GM12891 (cell line): Measurements from ENCODE around the gene PELO.

Source experiments
- POLR2A ChIP-seq: IDR thresholded peaks from 2 replicates; pipeline ENCODE4 v1.6.1; 2011; ENCODE audit warnings: low read depth, low read length, control low read depth
- POLR2AphosphoS5 ChIP-seq: IDR thresholded peaks from 2 replicates; pipeline ENCODE4 v1.6.1; 2011; ENCODE audit warnings: low read depth, low read length, control low read depth
- SPI1 ChIP-seq: IDR thresholded peaks from 2 replicates; pipeline ENCODE4 v1.6.1; 2011; ENCODE audit warnings: low read depth, low read length, control low read depth
- TAF1 ChIP-seq: IDR thresholded peaks from 2 replicates; pipeline ENCODE4 v1.6.1; 2011; ENCODE audit warnings: low read depth, low read length, control low read depth

DNA sequence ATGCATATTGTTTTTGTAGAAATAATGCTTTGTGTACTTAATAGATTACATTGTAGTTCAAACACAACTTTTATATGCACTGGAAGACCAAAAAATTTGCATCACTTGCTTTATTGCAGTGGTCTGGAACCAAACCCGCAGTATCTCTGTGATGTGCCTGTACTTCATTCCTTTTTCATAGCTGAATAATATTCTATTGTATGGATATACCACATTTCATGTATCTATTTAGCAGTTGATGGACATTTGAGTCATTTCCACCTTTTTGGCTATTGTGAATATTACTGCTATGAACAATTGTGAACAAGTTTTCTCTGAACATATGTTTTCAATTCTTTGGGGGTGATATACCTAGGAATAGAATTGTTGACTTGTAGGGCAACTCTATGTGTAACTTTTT lies 40.1 kb downstream of the PELO start:
- TF ChIP-seq SPI1 (no peak), POLR2A (no peak), POLR2AphosphoS5 (no peak), TAF1 (no peak)
